Type B pancreatic cell (in vitro differentiated cells): ENCODE data around the gene NSD1. TPM values are rescaled to one million over a fixed set of nuclear protein-coding genes. Genes with fewer than 3 reads are reported as not detected.

Source experiments
- DNase-seq: peaks from one replicate; pipeline ENCODE4 v3.0.0; 2021; ENCODE audit warnings: mixed read lengths; ENCODE audit not compliant: unreplicated experiment; ENCODE audit errors: extremely low spot score
- H3K27ac Mint-ChIP-seq: 2 replicates; pipeline ENCODE4 v1.8.0; 2021; ENCODE audit warnings: mild to moderate bottlenecking, mixed read lengths
- H3K27me3 Mint-ChIP-seq: 2 replicates; pipeline ENCODE4 v1.8.0; 2021; ENCODE audit warnings: mixed read lengths
- H3K36me3 Mint-ChIP-seq: 2 replicates; pipeline ENCODE4 v1.8.0; 2021; ENCODE audit warnings: mixed read lengths
- H3K4me1 Mint-ChIP-seq: one replicate; pipeline ENCODE4 v1.8.0; 2021; ENCODE audit warnings: mixed read lengths; ENCODE audit not compliant: unreplicated experiment
- H3K4me3 Mint-ChIP-seq: 2 replicates; pipeline ENCODE4 v1.8.0; 2021; ENCODE audit warnings: mild to moderate bottlenecking, mixed read lengths
- H3K9me3 Mint-ChIP-seq: 2 replicates; pipeline ENCODE4 v1.8.0; 2021; ENCODE audit warnings: mixed read lengths
- CTCF ChIP-seq: fragments of 200-600 bp; sonication (generic); conservative IDR thresholded peaks from 2 replicates; pipeline ENCODE4 v1.5.0; 2021; ENCODE audit warnings: antibody characterized with exemption, mild to moderate bottlenecking
- total RNA-seq: library from RNA; stranded (reverse); gene quantifications from 2 replicates; pipeline ENCODE4 v1.2.1, GENCODE V29; 2021; ENCODE audit warnings: low replicate concordance

The NSD1 gene
- total RNA-seq, 1 donor from 2014 or later = 115 TPM

GRCh38 chr5:177320879-177321278 lies 187.3 kb downstream of the NSD1 start:
- no peaks in the 10 kb centered on the region for H3K9me3 Mint-ChIP-seq
- no peaks in the 10 kb centered on the region for H3K27me3 Mint-ChIP-seq
- DNase-seq = no peak
- H3K27ac Mint-ChIP-seq = no peak overlapping the region
- no peak overlapping the region for H3K4me3 Mint-ChIP-seq
- peaks cover 5% of the 10 kb centered on the region for H3K4me1 Mint-ChIP-seq
- H3K36me3 Mint-ChIP-seq = peaks cover 18% of the 10 kb centered on the region
- no peak for TF ChIP-seq CTCF

- no peak for TF ChIP-seq CTCF
- peaks cover 14% of the 10 kb centered on the region for H3K36me3 Mint-ChIP-seq
- H3K9me3 Mint-ChIP-seq = no peaks in the 10 kb centered on the region
- peaks cover 14% of the 10 kb centered on the region for H3K4me1 Mint-ChIP-seq
- peak overlapping the region; percentile 67 for H3K27ac Mint-ChIP-seq
- no peak overlapping the region for H3K4me3 Mint-ChIP-seq
- no peak for DNase-seq
- no peaks in the 10 kb centered on the region for H3K27me3 Mint-ChIP-seq
Measured at GRCh38 chr5:177325868-177326381, 192.4 kb downstream of the NSD1 start.

GRCh38 chr5:177327539-177328522 lies 194.3 kb downstream of the NSD1 start:
- no peak overlapping the region for H3K4me3 Mint-ChIP-seq
- peaks cover 11% of the 10 kb centered on the region for H3K36me3 Mint-ChIP-seq
- DNase-seq = no peak
- peaks cover 14% of the 10 kb centered on the region for H3K4me1 Mint-ChIP-seq
- H3K27ac Mint-ChIP-seq = peak overlapping the region; percentile 8
- H3K9me3 Mint-ChIP-seq = no peaks in the 10 kb centered on the region
- no peaks in the 10 kb centered on the region for H3K27me3 Mint-ChIP-seq
- TF ChIP-seq CTCF = no peak

- H3K27me3 Mint-ChIP-seq = no peaks in the 10 kb centered on the region
- TF ChIP-seq CTCF = no peak
- no peak for DNase-seq
- H3K9me3 Mint-ChIP-seq = no peaks in the 10 kb centered on the region
- H3K27ac Mint-ChIP-seq = no peak overlapping the region
- peaks cover 10% of the 10 kb centered on the region for H3K36me3 Mint-ChIP-seq
- peaks cover 14% of the 10 kb centered on the region for H3K4me1 Mint-ChIP-seq
- H3K4me3 Mint-ChIP-seq = no peak overlapping the region
Measured at GRCh38 chr5:177328545-177329231, 195.1 kb downstream of the NSD1 start.

- TF ChIP-seq CTCF = no peak
- Mint-ChIP-seq H3K27ac (no peak overlapping the region), H3K4me3 (no peak overlapping the region), H3K36me3 (peaks cover 9% of the 10 kb centered on the region), H3K27me3 (no peaks in the 10 kb centered on the region), H3K4me1 (peaks cover 10% of the 10 kb centered on the region), H3K9me3 (no peaks in the 10 kb centered on the region)
- DNase-seq = no peak
Measured at GRCh38 chr5:177329883-177330282, 196.3 kb downstream of the NSD1 start.
